Measurements from ENCODE around the gene RRAS. TPM values are rescaled to one million over a fixed set of nuclear protein-coding genes. Genes with fewer than 3 reads are reported as not detected.

Gene RRAS
- total RNA-seq, 6 experiments from 2014 or later = 8.5 to 16.4 (median 11.5) TPM

DNA sequence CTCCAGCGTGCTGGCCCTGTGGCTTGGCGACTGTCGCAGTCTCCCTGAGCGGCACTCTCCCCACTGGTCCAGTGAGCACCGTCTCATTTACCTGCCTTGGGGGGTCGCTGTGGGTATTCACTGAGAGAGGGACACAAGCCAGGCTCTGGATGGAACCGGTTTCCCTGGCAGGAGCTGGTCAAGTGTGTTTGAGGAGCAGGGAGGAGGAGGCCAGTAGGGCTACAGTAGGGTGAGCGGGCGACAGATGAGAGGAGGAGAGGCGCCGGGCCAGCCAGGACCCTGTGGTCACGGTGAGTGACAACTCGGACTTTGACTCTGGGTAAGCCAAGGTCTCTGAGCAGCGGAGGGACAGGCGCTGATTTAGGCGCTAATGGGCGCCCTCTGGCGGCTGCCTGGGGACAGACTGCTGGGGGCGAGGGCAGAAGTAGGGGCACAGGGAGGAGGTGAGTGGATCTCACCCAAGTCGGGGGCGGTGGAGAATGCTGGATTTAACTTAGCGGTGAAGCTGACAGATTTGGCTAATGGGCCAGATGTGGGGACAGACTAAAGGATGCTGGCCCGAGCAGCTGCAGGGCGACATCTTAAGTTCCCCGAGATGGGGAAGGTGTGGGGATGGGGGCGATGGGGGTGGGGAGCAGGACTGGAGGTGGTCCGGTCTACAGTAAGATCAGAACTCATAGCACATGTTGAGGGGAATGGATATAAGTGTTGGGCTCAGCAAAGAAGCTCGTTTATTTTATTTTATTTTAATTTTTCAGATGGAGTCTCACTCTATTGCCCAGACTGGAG is 32.4 kb upstream of the RRAS start:
- peak; percentile 46 to 55 (median 50) for ATAC-seq
- H3K9me3 ChIP-seq = no peaks in the 10 kb centered on the region
- peak overlapping the region; percentile 1 to 47 (median 12) for H3K4me3 ChIP-seq
- peak overlapping the region; percentile 23 to 73 (median 71) for H3K27ac ChIP-seq
- peak; percentile 84 to 88 (median 86) for DNase-seq
- WGBS (ENCODE audit: insufficient coverage, low coverage, low lambda C conversion rate, missing lambda C conversion rate) = 22% methylated on average over 22 of the region's 28 CpGs
- intact Hi-C loops (cut with DNase I) = no loop called here
- H3K36me3 ChIP-seq = no peaks in the 10 kb centered on the region
- no peaks in the 10 kb centered on the region for H3K27me3 ChIP-seq
- no peak for TF ChIP-seq POLR2A (IDR thresholded peaks at IDR 0.05)
- TF ChIP-seq, protein P1, sequence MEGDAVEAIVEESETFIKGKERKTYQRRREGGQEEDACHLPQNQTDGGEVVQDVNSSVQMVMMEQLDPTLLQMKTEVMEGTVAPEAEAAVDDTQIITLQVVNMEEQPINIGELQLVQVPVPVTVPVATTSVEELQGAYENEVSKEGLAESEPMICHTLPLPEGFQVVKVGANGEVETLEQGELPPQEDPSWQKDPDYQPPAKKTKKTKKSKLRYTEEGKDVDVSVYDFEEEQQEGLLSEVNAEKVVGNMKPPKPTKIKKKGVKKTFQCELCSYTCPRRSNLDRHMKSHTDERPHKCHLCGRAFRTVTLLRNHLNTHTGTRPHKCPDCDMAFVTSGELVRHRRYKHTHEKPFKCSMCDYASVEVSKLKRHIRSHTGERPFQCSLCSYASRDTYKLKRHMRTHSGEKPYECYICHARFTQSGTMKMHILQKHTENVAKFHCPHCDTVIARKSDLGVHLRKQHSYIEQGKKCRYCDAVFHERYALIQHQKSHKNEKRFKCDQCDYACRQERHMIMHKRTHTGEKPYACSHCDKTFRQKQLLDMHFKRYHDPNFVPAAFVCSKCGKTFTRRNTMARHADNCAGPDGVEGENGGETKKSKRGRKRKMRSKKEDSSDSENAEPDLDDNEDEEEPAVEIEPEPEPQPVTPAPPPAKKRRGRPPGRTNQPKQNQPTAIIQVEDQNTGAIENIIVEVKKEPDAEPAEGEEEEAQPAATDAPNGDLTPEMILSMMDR (IDR thresholded peaks at IDR 0.05) = peak; percentile 88 to 96 (median 94)
- peaks cover 0 to 12% (median 0%) of the 10 kb centered on the region in 4 donors for H3K4me1 ChIP-seq

DNA sequence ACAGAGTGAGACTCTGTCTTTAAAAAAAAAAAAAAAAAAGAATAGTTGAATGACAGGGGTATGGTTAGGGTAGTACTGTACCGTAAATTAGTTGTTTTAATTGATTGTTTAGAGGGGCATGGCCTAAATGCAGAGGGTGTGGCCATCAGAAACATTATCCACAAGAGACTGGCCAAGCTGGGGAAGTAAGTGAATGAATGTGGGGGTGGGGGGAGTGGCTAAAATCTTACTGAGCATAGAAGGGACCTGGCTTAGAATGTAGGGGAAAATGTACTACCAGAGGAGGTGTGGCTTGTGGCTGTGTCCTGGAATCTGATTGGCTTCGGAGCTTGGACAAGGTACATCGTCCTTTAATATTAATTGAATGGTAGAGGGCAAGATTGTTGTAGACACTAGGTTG is 29.6 kb upstream of the RRAS start:
- Histone ChIP-seq H3K4me1 (peaks cover 0 to 15% (median 0%) of the 10 kb centered on the region in 4 donors), H3K27ac (no peak overlapping the region), H3K36me3 (no peaks in the 10 kb centered on the region), H3K9me3 (no peaks in the 10 kb centered on the region), H3K4me3 (no peak overlapping the region), H3K27me3 (no peaks in the 10 kb centered on the region)
- ATAC-seq = no peak
- WGBS (ENCODE audit: insufficient coverage, low coverage, low lambda C conversion rate, missing lambda C conversion rate) = 88% methylated on average over 3 of the region's 3 CpGs
- intact Hi-C loops (cut with DNase I) = loop anchor here in 1 of 2 donors (10.0 kb wide), 1 partner anchor 75 kb away; the partner anchor contains the start of gene PRR12
- TF ChIP-seq, protein P1 (IDR thresholded peaks at IDR 0.05) = no peak
- no peak for TF ChIP-seq POLR2A (IDR thresholded peaks at IDR 0.05)
- no peak for DNase-seq

DNA sequence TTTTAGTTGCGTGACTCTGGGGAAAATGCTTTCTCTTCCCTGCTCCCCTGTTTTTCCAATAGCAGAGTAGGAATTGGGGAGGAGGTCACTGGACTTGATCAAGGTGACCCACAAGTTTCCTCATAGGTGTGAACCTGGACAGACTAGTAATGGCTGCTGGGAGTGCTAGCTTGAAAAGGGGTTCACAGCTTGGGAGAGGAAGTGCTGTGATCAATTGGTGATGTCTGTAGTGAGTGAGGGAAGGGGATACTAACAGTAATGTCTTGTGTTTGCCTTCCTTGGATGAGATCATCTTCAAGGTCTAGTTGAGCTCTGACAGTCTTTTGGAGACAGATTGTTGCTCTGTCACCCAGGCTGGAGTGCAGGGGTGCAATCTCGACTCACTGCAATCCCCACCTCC is 27.5 kb upstream of the RRAS start:
- Histone ChIP-seq H3K27me3 (no peaks in the 10 kb centered on the region), H3K9me3 (no peaks in the 10 kb centered on the region), H3K36me3 (peaks cover 0 to 2% (median 0%) of the 10 kb centered on the region in 4 donors), H3K4me3 (no peak overlapping the region), H3K4me1 (peaks cover 0 to 22% (median 5%) of the 10 kb centered on the region in 4 donors), H3K27ac (no peak overlapping the region)
- intact Hi-C loops (cut with DNase I) = loop anchor here in 1 of 2 donors (10.0 kb wide), 1 partner anchor 73 kb away; the partner anchor contains the start of gene PRR12
- no peak for ATAC-seq
- 80% methylated on average over 1 of the region's 2 CpGs for WGBS (ENCODE audit: insufficient coverage, low coverage, low lambda C conversion rate, missing lambda C conversion rate)
- DNase-seq = no peak
- TF ChIP-seq, protein P1 (IDR thresholded peaks at IDR 0.05) = no peak
- TF ChIP-seq POLR2A (IDR thresholded peaks at IDR 0.05) = no peak

DNA sequence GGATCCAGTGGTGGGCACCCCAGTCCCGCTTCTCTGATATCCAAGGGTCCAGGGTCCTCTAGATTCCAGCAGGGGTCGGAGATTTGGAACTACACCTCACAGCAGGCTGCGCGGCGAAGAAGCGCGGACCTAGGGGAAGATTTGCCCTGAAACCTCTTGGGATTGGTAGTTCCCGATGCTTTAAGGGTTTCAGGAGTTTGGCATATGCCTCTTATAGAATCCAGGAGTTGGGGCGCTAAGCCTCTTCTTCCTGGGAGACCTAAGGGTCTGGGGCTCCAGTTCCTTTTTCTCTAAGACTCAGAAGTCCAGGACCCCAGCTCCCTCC is 26.1 kb upstream of the RRAS start:
- H3K4me3 ChIP-seq = peak overlapping the region; percentile 59 to 79 (median 68)
- H3K36me3 ChIP-seq = peaks cover 0 to 13% (median 7%) of the 10 kb centered on the region in 4 donors
- TF ChIP-seq POLR2A (IDR thresholded peaks at IDR 0.05) = no peak
- TF ChIP-seq, protein P1 (IDR thresholded peaks at IDR 0.05) = no peak
- ATAC-seq = no peak
- no peaks in the 10 kb centered on the region for H3K27me3 ChIP-seq
- intact Hi-C loops (cut with DNase I) = loop anchor here in 1 of 2 donors (10.0 kb wide), 1 partner anchor 71 kb away; the partner anchor contains the start of gene PRR12
- H3K9me3 ChIP-seq = no peaks in the 10 kb centered on the region
- WGBS (ENCODE audit: insufficient coverage, low coverage, low lambda C conversion rate, missing lambda C conversion rate) = 1% methylated on average over 9 of the region's 9 CpGs
- peaks cover 0 to 14% (median 5%) of the 10 kb centered on the region in 4 donors for H3K4me1 ChIP-seq
- H3K27ac ChIP-seq = peak overlapping the region in 2 of 3 donors; percentile 29 to 82
- DNase-seq = no peak

Data from right lobe of liver (tissue), 6 donors.